H9 (cell line): ENCODE data around the gene RAI2. TPM values are rescaled to one million over a fixed set of nuclear protein-coding genes. Genes with fewer than 3 reads are reported as not detected.

ENCODE experiments used
- DNase-seq: peaks from one replicate; pipeline ENCODE4 v3.0.0-alpha.2; 2017
- H2AFZ ChIP-seq: one replicate; pipeline ENCODE4 v1.6.1; 2013; ENCODE audit warnings: mild to moderate bottlenecking, low read length, control low read depth, moderate library complexity
- H2AK5ac ChIP-seq: 2 replicates; pipeline ENCODE4 v1.6.1; 2013; ENCODE audit warnings: low read length, control low read depth, mixed read lengths; ENCODE audit not compliant: insufficient read length
- H2BK120ac ChIP-seq: one replicate; pipeline ENCODE4 v1.6.1; 2013; ENCODE audit warnings: low read depth, mild to moderate bottlenecking, low read length, control low read depth, inconsistent platforms; ENCODE audit not compliant: poor library complexity, severe bottlenecking
- H2BK12ac ChIP-seq: 2 replicates; pipeline ENCODE4 v1.6.1; 2013; ENCODE audit warnings: low read length, control low read depth, mixed read lengths, low read depth; ENCODE audit not compliant: insufficient read length
- H2BK15ac ChIP-seq: 2 replicates; pipeline ENCODE4 v1.6.1; 2013; ENCODE audit warnings: low read depth, low read length, control low read depth
- H2BK20ac ChIP-seq: one replicate; pipeline ENCODE4 v1.6.1; 2013; ENCODE audit warnings: low read depth, mild to moderate bottlenecking, low read length, control low read depth, inconsistent platforms; ENCODE audit not compliant: poor library complexity, severe bottlenecking
- H2BK5ac ChIP-seq: 2 replicates; pipeline ENCODE4 v1.6.1; 2013; ENCODE audit warnings: low read length, control low read depth, mixed read lengths; ENCODE audit not compliant: insufficient read length
- H3K14ac ChIP-seq: 2 replicates; pipeline ENCODE4 v1.6.1; 2013; ENCODE audit warnings: low read length, control low read depth; ENCODE audit not compliant: insufficient read depth
- H3K18ac ChIP-seq: 2 replicates; pipeline ENCODE4 v1.6.1; 2013; ENCODE audit warnings: low read depth, mild to moderate bottlenecking, mixed read lengths, low read length, control low read depth; ENCODE audit not compliant: insufficient read length
- H3K23ac ChIP-seq: 2 replicates; pipeline ENCODE4 v1.6.1; 2013; ENCODE audit warnings: low read length, control low read depth, mixed read lengths, low read depth; ENCODE audit not compliant: insufficient read length
- H3K23me2 ChIP-seq: 2 replicates; pipeline ENCODE4 v1.6.1; 2013; ENCODE audit warnings: low read depth, mild to moderate bottlenecking, mixed read lengths, low read length, control low read depth; ENCODE audit not compliant: insufficient read length, poor library complexity, severe bottlenecking
- H3K27ac ChIP-seq: 2 replicates; pipeline ENCODE4 v1.5.1; 2013; ENCODE audit warnings: low read length, control low read depth, mixed read lengths, low read depth; ENCODE audit not compliant: insufficient read length
- H3K27me3 ChIP-seq: 2 replicates; pipeline ENCODE4 v1.6.1; 2013; ENCODE audit warnings: low read length, control low read depth, inconsistent platforms; ENCODE audit not compliant: insufficient read depth
- H3K4ac ChIP-seq: 2 replicates; pipeline ENCODE4 v1.6.1; 2013; ENCODE audit warnings: low read depth, mild to moderate bottlenecking, control low read depth, inconsistent platforms, low read length, moderate library complexity
- H3K4me1 ChIP-seq: 2 replicates; pipeline ENCODE4 v1.6.1; 2013; ENCODE audit warnings: low read length, control low read depth, inconsistent platforms; ENCODE audit not compliant: insufficient read depth
- H3K4me2 ChIP-seq: 2 replicates; pipeline ENCODE4 v1.6.1; 2013; ENCODE audit warnings: low read length, control low read depth, mixed read lengths; ENCODE audit not compliant: insufficient read length, insufficient read depth
- H3K56ac ChIP-seq: 2 replicates; pipeline ENCODE4 v1.6.1; 2013; ENCODE audit warnings: low read depth, mild to moderate bottlenecking, mixed read lengths, low read length, control low read depth; ENCODE audit not compliant: insufficient read length
- H3K79me1 ChIP-seq: 2 replicates; pipeline ENCODE4 v1.6.1; 2013; ENCODE audit warnings: low read depth, mild to moderate bottlenecking, moderate library complexity, low read length, control low read depth, inconsistent platforms; ENCODE audit not compliant: insufficient read depth, poor library complexity, severe bottlenecking
- H3K79me2 ChIP-seq: 2 replicates; pipeline ENCODE4 v1.6.1; 2013; ENCODE audit warnings: low read length, control low read depth, inconsistent platforms; ENCODE audit not compliant: insufficient read depth
- H3K9ac ChIP-seq: 2 replicates; pipeline ENCODE4 v1.6.1; 2013; ENCODE audit warnings: low read length, control low read depth, mixed read lengths; ENCODE audit not compliant: insufficient read length; ENCODE audit errors: extremely low read depth
- H3K9me3 ChIP-seq: one replicate; pipeline ENCODE4 v1.6.1; 2013; ENCODE audit warnings: low read depth, low read length, inconsistent platforms; ENCODE audit not compliant: control insufficient read depth
- H3T11ph ChIP-seq: one replicate; pipeline ENCODE4 v1.6.1; 2013; ENCODE audit warnings: mild to moderate bottlenecking, low read length, control low read depth, inconsistent platforms
- H4K20me1 ChIP-seq: one replicate; pipeline ENCODE4 v1.6.1; 2013; ENCODE audit not compliant: control insufficient read depth, insufficient read length, insufficient read depth
- H4K5ac ChIP-seq: 2 replicates; pipeline ENCODE4 v1.6.1; 2013; ENCODE audit warnings: low read depth, mild to moderate bottlenecking, mixed read lengths, low read length, control low read depth; ENCODE audit not compliant: insufficient read length
- H4K8ac ChIP-seq: replicated peaks from 2 replicates; pipeline ENCODE4 v1.6.1; 2013; ENCODE audit warnings: low read length, control low read depth, mixed read lengths, low read depth; ENCODE audit not compliant: insufficient read length
- H4K91ac ChIP-seq: 2 replicates; pipeline ENCODE4 v1.6.1; 2013; ENCODE audit warnings: low read depth, mild to moderate bottlenecking, moderate library complexity, mixed read lengths, low read length, control low read depth; ENCODE audit not compliant: insufficient read length
- H3K27ac Mint-ChIP-seq, 3 experiments: 2 replicates in 2 of 3; 3 replicates in 1 of 3; pipeline ENCODE4 v1.8.0; 2020 to 2021; ENCODE audit warnings: mixed read lengths in 3 of 3, mild to moderate bottlenecking in 1 of 3, moderate library complexity in 1 of 3
- H3K27me3 Mint-ChIP-seq: 2 replicates; pipeline ENCODE4 v1.8.0; 2021; ENCODE audit warnings: low read depth, mild to moderate bottlenecking, moderate library complexity, mixed read lengths
- H3K36me3 Mint-ChIP-seq, 3 experiments: 2 replicates in 2 of 3; 3 replicates in 1 of 3; pipeline ENCODE4 v1.8.0; 2020 to 2021; ENCODE audit warnings: low read depth in 3 of 3, mixed read lengths in 3 of 3; ENCODE audit not compliant: insufficient read depth in 1 of 3
- H3K4me1 Mint-ChIP-seq, 2 experiments: 2 replicates each; pipeline ENCODE4 v1.8.0; 2020; ENCODE audit warnings: mixed read lengths in 2 of 2
- H3K4me3 Mint-ChIP-seq, 2 experiments: 2 replicates in 1 of 2; 3 replicates in 1 of 2; pipeline ENCODE4 v1.8.0; 2020 to 2021; ENCODE audit warnings: mild to moderate bottlenecking in 2 of 2, mixed read lengths in 2 of 2, moderate library complexity in 1 of 2
- H3K9me3 Mint-ChIP-seq, 2 experiments: 2 replicates in 1 of 2; 3 replicates in 1 of 2; pipeline ENCODE4 v1.8.0; 2020; ENCODE audit warnings: mild to moderate bottlenecking in 2 of 2, mixed read lengths in 2 of 2, moderate library complexity in 1 of 2
- WGBS: extraction: QIAGEN DNeasy Blood & Tissue Kit; methylation state at CpG from one replicate; pipeline ENCODE4 v1.1.7; 2013; ENCODE audit warnings: missing lambda C conversion rate, low lambda C conversion rate, mixed read lengths; ENCODE audit not compliant: insufficient read length; ENCODE audit errors: extremely low coverage; 5-methylcytosine and 5-hydroxymethylcytosine counted together
- total RNA-seq: library from RNA; stranded (reverse); gene quantifications from 2 replicates; pipeline ENCODE4 v1.2.1, GENCODE V29; 2021
- TF ChIP-seq, protein P1 (sequence below): fragments of 200-600 bp; sonication (generic); conservative IDR thresholded peaks from 3 replicates; pipeline ENCODE4 v1.8.0; 2021; ENCODE audit warnings: antibody characterized with exemption, mild to moderate bottlenecking

Gene RAI2
- total RNA-seq, 1 experiment from 2014 or later = 0.72 TPM

DNA sequence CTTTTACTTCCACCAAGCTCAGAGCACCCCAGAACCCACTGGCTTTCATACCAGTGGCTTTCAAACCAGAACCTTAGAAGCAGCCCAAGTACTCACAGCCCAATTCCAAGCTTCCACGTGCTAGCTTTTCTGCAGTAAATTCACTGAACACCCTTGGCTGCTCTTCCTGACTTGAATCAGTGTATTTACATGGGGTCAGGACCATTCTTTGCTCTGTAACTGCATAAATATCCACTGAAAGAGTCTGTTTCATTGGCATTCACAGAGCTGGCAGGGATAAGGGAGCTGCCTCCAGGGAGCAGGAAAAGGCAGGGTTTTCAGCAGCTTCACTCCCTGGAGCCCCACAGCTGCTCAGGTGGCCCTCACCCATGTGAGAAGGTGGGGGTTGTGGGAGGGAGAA is 43.8 kb downstream of the RAI2 start:
- no peak overlapping the region for H3K4ac ChIP-seq
- H2BK15ac ChIP-seq = no peak overlapping the region; the same call in 1 of the 2 replicates
- no peak overlapping the region for H2BK5ac ChIP-seq
- no peaks in the 10 kb centered on the region for H3K79me2 ChIP-seq
- TF ChIP-seq, protein P1, sequence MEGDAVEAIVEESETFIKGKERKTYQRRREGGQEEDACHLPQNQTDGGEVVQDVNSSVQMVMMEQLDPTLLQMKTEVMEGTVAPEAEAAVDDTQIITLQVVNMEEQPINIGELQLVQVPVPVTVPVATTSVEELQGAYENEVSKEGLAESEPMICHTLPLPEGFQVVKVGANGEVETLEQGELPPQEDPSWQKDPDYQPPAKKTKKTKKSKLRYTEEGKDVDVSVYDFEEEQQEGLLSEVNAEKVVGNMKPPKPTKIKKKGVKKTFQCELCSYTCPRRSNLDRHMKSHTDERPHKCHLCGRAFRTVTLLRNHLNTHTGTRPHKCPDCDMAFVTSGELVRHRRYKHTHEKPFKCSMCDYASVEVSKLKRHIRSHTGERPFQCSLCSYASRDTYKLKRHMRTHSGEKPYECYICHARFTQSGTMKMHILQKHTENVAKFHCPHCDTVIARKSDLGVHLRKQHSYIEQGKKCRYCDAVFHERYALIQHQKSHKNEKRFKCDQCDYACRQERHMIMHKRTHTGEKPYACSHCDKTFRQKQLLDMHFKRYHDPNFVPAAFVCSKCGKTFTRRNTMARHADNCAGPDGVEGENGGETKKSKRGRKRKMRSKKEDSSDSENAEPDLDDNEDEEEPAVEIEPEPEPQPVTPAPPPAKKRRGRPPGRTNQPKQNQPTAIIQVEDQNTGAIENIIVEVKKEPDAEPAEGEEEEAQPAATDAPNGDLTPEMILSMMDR = no peak
- H3K9me3 ChIP-seq = peaks cover 3% of the 10 kb centered on the region
- no peak overlapping the region for H4K91ac ChIP-seq
- H4K5ac ChIP-seq = no peak overlapping the region
- H3K23me2 ChIP-seq = no peaks in the 10 kb centered on the region
- no peak overlapping the region for H3K27ac ChIP-seq
- H3K27me3 ChIP-seq = no peaks in the 10 kb centered on the region
- no peak overlapping the region for H4K8ac ChIP-seq
- H3K56ac ChIP-seq = no peak overlapping the region
- Mint-ChIP-seq H3K4me3 (no peak overlapping the region), H3K4me1 (peaks cover 4 to 5% of the 10 kb centered on the region in 2 experiments; a peak in 1 of 4 replicates), H3K27ac (no peak overlapping the region), H3K9me3 (peaks cover 41 to 65% of the 10 kb centered on the region in 2 experiments), H3K36me3 (peaks cover 0 to 3% (median 0%) of the 10 kb centered on the region in 3 experiments; a peak in 2 of 7 replicates), H3K27me3 (peaks cover 3% of the 10 kb centered on the region)
- no peak overlapping the region for H3K23ac ChIP-seq
- H3K4me1 ChIP-seq = no peaks in the 10 kb centered on the region
- H3T11ph ChIP-seq = no peak overlapping the region
- H4K20me1 ChIP-seq = no peaks in the 10 kb centered on the region
- no CpG with 5 or more reads among the region's 1 CpG for WGBS
- DNase-seq = no peak
- no peak overlapping the region for H2AFZ ChIP-seq
- H3K4me2 ChIP-seq = no peak overlapping the region
- no peak overlapping the region for H2BK20ac ChIP-seq
- H2AK5ac ChIP-seq = no peak overlapping the region
- H2BK12ac ChIP-seq = no peak overlapping the region
- no peaks in the 10 kb centered on the region for H3K79me1 ChIP-seq
- H3K9ac ChIP-seq = no peak overlapping the region
- H3K18ac ChIP-seq = no peak overlapping the region
- H3K14ac ChIP-seq = no peak overlapping the region
- H2BK120ac ChIP-seq = no peak overlapping the region
